Measurements from ENCODE around the gene LIMS2.

Gene LIMS2, protein sequence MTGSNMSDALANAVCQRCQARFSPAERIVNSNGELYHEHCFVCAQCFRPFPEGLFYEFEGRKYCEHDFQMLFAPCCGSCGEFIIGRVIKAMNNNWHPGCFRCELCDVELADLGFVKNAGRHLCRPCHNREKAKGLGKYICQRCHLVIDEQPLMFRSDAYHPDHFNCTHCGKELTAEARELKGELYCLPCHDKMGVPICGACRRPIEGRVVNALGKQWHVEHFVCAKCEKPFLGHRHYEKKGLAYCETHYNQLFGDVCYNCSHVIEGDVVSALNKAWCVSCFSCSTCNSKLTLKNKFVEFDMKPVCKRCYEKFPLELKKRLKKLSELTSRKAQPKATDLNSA

DNA sequence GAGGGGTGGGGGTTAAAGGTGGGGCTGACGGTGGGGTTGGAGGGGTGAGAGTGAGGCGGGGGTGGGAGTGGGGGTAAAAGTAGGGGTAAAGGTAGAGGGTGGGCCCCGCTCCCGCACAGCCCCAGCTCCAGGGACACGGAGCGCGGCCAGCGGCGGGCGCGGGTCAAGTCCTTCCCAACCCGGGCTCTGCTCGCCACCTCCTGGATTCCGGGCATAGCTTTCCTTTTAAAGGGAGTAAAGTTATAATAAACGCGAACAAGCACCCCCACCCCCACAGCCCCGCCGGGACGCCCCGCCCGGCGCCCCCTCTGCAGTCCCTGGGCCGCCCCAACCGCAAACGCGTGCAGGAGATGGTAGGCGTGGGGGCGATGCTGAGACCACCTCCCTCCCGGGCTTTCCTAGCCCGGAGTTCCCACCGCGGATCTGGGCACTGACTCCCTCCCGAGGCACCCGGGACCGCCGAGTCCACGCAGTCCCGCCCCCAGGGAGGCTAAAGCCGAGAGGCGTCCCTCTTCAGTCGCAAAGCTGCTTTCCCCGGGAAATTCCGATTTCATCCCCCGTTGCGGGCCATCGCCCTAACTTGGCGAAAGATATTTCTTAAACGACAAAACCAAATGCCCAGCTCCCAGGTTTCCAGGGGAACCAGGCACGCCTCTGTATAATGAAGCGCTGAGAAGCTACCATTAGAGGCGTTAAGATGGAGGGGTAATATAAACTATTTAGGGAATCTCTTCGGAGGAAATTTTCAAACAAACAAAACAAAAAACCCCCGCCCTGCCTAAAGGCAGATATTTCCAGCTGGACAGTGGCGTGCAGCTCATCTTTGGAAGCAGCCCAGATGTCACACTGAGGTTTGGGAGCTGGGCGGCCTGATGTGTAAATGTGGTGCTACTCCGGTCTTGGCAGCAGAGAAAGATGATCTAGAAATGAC lies at the start of gene LIMS2:
Gene LIMS2 (minus strand): TSS at position 200 of the 931 bp plus-strand sequence. CDS start 506 bp downstream, outside the sequence.
- no peak for DNase-seq

DNA sequence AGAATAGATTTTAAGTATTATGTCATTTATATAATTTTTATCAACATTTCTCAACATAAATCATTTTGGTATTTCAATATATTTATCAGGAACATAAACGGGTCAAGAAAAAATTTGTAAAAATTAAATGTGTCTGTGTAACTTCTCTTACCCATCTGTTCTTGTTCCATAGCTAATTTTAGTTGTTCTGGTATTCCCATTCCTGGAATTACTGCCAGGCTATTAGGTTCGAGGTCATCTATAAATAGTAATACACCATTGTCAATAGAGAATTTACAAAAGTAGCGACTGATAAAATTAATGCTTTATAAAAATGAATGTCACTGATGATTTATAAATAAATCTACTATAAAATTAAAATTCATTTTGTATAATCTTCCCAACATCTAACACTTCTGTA lies 47.5 kb upstream of the LIMS2 start:
- no peak for DNase-seq

GRCh38 chr2:127721978-127722355 lies 46.6 kb upstream of the LIMS2 start:
- no peak for DNase-seq

GRCh38 chr2:127721311-127721977 lies 46.1 kb upstream of the LIMS2 start:
- no peak for DNase-seq

DNA sequence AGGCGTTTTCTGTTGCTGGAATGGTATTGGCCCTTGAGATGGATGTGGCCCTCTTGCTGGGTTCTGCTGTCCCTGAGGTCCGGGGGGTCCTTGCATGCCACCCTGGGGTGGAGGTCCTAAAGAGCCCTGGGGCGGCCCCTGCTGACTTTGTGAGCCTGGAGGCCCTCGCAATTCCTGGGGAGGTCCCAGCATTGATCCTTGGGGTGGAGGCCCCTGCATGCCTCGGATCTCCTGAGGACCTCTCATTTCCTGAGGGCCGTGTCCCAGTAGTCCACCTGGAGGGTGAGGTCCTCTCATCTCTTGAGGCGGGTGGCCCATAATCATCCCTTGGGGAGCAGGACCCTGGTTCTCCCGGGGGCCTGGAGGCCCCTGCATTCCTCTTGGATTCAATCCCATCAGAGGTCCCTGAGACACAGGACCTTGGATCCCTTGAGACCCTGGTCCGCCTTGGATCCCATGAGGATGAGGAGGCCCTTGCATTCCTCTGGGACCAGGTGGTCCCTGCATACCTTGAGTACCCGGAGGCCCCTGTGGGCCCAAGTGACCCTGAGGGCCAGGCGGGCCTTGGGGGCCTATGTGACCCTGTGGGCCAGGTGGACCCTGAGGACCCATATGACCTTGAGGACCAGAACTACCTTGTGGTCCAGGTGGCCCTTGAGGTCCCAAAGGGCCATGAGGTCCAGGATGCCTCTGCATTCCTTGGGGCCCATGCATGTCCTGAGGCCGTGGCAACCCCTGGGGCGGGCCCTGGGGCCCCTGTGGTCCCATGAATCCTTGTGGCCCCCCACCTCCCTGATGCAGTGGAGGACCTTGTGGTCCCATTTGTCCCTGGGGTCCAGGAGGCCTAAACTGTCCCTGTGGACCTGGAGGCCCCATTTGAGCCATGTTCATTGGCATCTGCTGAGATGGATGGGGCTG lies 44.2 kb upstream of the LIMS2 start:
- DNase-seq = no peak

DNA sequence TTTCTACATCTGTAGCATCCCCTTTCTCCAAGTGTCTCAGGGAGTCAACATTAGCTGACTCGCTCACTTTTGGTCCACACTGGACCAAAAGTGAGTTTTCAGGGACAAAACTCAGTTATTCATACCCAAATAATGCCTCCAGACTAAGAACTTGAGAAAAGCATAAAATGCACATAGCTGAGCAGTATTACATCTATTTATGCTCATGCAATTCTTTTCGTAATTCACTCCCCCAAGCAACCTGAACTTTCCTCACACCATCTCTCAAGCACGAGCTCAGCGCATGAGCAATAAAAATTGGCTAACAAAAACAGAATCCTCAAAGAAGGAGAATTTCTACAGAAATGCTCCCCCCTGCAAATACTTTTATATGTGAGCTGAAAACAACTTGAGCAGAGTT lies 42.9 kb upstream of the LIMS2 start:
- DNase-seq = no peak

DNA sequence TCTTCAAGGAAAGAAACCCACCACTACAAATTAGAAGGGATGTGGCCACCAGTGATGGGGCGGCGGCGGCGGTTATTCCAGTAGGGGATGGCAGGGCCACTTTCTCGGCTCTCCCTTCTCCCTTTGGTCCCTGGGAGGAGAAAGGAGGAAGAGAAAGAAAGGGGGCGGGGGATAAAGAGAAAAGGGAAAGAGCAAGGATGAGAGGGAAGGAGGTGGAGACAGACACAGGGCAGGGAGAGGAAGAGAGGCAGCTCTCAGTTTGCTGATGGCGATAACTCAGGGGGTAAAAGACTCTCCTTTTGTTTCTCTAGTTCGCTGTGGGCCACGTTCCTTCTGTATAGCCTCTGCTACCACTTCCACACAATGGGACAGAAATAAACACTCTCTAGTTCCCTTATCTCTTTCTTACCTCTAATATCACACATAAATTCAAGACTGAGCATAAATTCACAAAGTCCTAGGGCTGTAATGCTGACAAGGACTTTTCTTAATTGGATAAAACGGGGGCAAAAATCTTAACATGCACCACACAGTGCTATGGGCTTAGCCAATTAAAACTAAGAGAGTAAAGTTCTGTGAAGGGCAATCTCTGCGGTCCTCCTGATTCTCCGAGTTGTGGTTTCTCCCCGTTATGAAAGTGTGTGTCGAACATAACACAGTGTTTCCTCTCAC lies 40.6 kb upstream of the LIMS2 start:
- DNase-seq = no peak

GRCh38 chr2:127713562-127713961 lies 38.2 kb upstream of the LIMS2 start:
- no peak for DNase-seq

DNA sequence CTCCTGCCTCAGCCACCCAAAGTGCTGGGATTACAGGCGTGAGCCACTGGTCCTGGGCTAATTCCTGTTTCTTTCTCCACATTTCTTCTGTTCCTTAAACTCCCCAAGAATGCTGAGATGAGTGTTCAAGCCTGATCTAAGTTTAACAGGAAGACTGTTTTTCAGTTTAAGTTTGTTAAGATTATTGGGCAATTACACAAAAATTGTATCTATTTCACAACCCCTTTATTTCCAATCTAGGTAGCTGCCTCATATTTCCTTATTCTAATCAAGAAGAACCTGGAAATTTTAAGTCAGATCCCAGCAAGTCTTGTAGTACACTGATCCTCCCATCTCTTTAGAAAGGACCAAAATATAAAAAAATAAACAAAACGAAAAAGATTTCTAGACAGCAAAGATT lies 37.7 kb upstream of the LIMS2 start:
- DNase-seq = no peak

DNA sequence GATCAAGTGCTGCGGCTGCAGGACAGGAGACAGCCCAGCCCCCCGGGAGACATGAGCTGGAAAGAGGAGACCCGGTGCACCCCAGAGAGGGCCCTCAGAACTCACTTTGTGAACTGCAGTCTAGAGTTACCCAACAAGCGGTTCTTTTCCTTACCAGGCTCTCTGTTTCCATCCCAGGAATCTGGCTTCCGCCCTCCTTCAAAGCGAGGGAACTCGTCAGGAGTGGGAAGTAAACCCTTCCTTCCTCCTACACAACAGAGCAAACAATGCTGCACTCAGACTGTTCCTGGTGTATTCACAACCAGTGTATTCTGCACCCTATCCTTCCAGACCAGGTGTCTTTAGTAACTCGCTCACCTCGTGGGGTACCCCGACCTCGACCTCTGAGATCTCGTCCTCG lies 34.0 kb upstream of the LIMS2 start:
- no peak for DNase-seq

DNA sequence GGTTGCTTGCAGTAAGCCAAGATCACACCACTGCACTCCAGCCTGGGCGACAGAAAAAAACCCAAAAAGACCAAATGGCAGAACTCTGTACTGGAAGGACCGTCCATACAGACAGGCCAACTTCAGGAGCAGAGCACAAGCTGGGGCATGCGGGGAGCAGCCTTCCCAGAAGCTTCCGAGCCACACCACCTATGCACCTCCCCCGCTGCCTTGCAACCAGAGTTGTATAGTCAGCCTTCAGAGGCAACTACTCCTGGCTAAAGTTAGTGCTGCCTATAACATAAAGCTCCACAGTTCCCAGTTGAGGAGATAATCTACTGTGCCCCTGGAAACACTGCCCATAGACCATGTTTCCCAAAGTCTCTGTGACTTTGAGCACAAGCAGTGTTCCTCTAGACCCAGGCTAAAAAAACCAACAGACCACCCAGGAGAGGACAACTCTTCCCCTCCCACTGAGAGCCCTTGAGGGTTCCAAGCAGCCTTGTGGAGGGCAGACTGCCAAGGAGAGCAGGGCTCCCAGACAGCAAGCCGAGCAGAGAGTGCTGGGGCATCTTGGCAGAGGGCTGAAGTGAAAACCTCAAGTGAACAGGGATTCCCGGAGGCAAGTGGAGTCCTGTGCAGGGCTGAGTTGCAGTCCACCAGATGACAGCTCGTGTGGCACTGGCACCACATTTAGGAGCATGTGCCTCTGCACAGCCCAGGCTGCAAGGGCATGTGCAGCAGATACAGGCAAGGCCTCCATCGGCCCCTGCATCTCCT lies 32.7 kb upstream of the LIMS2 start:
- no peak for DNase-seq

DNA sequence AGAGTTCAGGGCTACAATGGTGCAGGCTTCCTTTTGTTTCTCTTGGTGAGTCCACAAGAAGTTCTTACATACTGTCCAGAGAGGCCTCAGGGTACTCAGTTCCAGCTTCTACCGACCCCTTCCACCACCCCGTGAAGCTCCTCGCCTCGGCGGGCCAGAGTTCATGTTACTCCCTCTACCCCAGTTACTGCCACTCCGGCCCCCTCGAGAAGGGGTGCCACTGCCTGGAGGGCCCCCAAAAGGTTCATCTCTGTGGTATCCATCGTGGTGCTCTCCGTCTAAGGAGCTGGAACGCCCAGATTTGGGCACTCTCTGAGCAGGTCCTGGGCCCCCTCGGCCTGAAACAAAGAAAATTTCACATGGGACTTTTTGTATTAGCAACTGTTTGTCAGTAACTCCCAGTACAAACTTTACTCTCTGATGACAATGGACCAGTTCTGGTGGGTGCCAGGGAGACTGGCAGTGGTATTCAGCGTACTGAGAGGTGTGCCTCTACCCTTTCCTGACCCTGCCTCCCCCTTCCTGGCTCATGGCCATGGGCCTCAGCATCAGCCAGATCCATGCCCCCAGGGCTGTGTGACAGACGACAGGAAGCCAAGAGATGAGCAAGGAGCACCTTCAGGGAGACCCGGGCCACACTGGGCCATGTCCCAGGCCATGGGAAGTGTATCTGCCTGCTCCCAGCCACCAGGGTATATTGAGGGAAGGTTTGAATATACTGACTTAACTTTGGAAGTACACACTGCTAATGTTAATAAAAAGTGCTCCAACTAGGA lies 31.1 kb upstream of the LIMS2 start:
- DNase-seq = no peak

GRCh38 chr2:127705391-127706065 lies 30.2 kb upstream of the LIMS2 start:
- no peak for DNase-seq

GRCh38 chr2:127704641-127705390 lies 29.5 kb upstream of the LIMS2 start:
- no peak for DNase-seq

GRCh38 chr2:127703282-127703681 lies 28.0 kb upstream of the LIMS2 start:
- DNase-seq = no peak

DNA sequence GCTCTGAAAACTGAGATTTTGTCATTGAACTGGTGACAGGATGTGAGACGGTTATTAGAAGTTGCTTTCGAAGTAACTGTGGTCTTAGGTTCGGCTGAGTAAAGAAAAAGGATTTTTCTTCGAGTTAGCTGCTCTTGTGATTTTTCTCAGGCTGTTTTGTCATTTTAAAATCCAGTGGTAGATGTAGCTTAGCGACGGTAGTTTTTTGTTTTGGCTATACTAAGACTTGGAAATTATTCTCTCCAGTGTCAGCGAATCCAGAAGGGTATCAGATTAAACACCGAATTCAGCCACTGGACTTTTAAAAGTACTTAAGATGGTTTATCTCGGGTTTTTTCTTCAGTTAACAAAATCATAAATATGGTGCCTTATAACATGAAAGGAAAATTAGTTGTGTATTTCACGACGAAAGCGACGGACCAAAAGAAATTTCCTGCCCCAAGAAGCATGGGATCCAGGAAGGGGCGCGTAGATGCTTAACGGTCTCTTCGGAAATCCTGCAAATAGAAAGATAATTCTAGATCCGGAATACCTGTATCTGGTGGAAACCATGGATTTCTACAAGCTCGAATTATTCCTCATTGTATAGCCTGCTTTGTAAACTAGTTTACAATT lies 27.2 kb upstream of the LIMS2 start:
- DNase-seq = no peak

GRCh38 chr2:127701651-127702394 lies 26.5 kb upstream of the LIMS2 start:
- DNase-seq = peak; percentile 72

All from activated gamma-delta T cell treated with Interleukin-2 at 50 U/mL for 16 hours (primary cell).